IPS-11a (cell line): ENCODE measurements around the gene XXYLT1.
"Not testable (repeated sequence)": the region's sequence is repeated elsewhere in the genome, so short reads cannot be mapped to it uniquely, and the experiment has no call there.

ENCODE experiments used
- H3K4me3 ChIP-seq: one replicate; pipeline ENCODE4 v1.5.1; 2013; ENCODE audit warnings: low read depth, low read length, control low read depth

Gene XXYLT1

GRCh38 chr3:195230244-195230643, 40.7 kb downstream of the XXYLT1 start:
- H3K4me3 ChIP-seq = no peak overlapping the region

- H3K4me3 ChIP-seq = not testable (repeated sequence)
These were observed 42.1 kb downstream of the XXYLT1 start for GRCh38 chr3:195228886-195229285.

GRCh38 chr3:195227871-195228270, 43.1 kb downstream of the XXYLT1 start:
- H3K4me3 ChIP-seq = no peak overlapping the region

GRCh38 chr3:195226900-195227447, 44.0 kb downstream of the XXYLT1 start:
- H3K4me3 ChIP-seq = no peak overlapping the region

- no peak overlapping the region for H3K4me3 ChIP-seq
These were observed 44.5 kb downstream of the XXYLT1 start for GRCh38 chr3:195226445-195226844.

- no peak overlapping the region for H3K4me3 ChIP-seq
These were observed 45.9 kb downstream of the XXYLT1 start for GRCh38 chr3:195224980-195225580.

- no peak overlapping the region for H3K4me3 ChIP-seq
These were observed 46.6 kb downstream of the XXYLT1 start for GRCh38 chr3:195224156-195224979.

GRCh38 chr3:195221876-195222617, 48.9 kb downstream of the XXYLT1 start:
- H3K4me3 ChIP-seq = no peak overlapping the region

GRCh38 chr3:195221015-195221853, 49.7 kb downstream of the XXYLT1 start:
- no peak overlapping the region for H3K4me3 ChIP-seq

GRCh38 chr3:195219351-195220230, 51.4 kb downstream of the XXYLT1 start:
- H3K4me3 ChIP-seq = no peak overlapping the region

- H3K4me3 ChIP-seq = not testable (repeated sequence)
These were observed 52.6 kb downstream of the XXYLT1 start for GRCh38 chr3:195218331-195218730.

- H3K4me3 ChIP-seq = not testable (repeated sequence)
These were observed 55.4 kb downstream of the XXYLT1 start for GRCh38 chr3:195215576-195215975.

- no peak overlapping the region for H3K4me3 ChIP-seq
These were observed 56.6 kb downstream of the XXYLT1 start for GRCh38 chr3:195214381-195214780.

GRCh38 chr3:195213639-195214315, 57.2 kb downstream of the XXYLT1 start:
- H3K4me3 ChIP-seq = no peak overlapping the region

GRCh38 chr3:195212749-195213375, 58.1 kb downstream of the XXYLT1 start:
- no peak overlapping the region for H3K4me3 ChIP-seq

- H3K4me3 ChIP-seq = no peak overlapping the region
These were observed 58.8 kb downstream of the XXYLT1 start for GRCh38 chr3:195212033-195212748.

GRCh38 chr3:195210266-195210973, 60.5 kb downstream of the XXYLT1 start:
- no peak overlapping the region for H3K4me3 ChIP-seq
